HG03095 (cell line): ENCODE data around the gene FNBP1.
"Not testable (repeated sequence)": the region's sequence is repeated elsewhere in the genome, so short reads cannot be mapped to it uniquely, and the experiment has no call there.

Experiments
- ATAC-seq: cut with Tn5 transposase; IDR thresholded peaks from one replicate; pipeline ENCODE4 v1.9.1; 2021; ENCODE audit warnings: moderate library complexity; ENCODE audit not compliant: unreplicated experiment

Gene FNBP1

GRCh38 chr9:129895376-129896268 is 147.4 kb downstream of the FNBP1 start:
- no peak for ATAC-seq

GRCh38 chr9:129894120-129894823 is 148.7 kb downstream of the FNBP1 start:
- ATAC-seq, result no peak

- ATAC-seq, result no peak
These were observed 151.4 kb downstream of the FNBP1 start for GRCh38 chr9:129891569-129891968.

GRCh38 chr9:129890718-129891299 is 152.2 kb downstream of the FNBP1 start:
- ATAC-seq, result not testable (repeated sequence)

GRCh38 chr9:129889941-129890717 is 152.9 kb downstream of the FNBP1 start:
- no peak for ATAC-seq

GRCh38 chr9:129889122-129889940 is 153.7 kb downstream of the FNBP1 start:
- ATAC-seq, result no peak

- ATAC-seq, result peak; percentile 49
These were observed 154.5 kb downstream of the FNBP1 start for GRCh38 chr9:129888293-129889121.

GRCh38 chr9:129887334-129888292 is 155.4 kb downstream of the FNBP1 start:
- no peak for ATAC-seq

GRCh38 chr9:129886226-129887174 is 156.5 kb downstream of the FNBP1 start:
- ATAC-seq, result no peak

GRCh38 chr9:129885670-129886106 is 157.3 kb downstream of the FNBP1 start:
- ATAC-seq, result peak; percentile 23

GRCh38 chr9:129885018-129885669 is 157.8 kb downstream of the FNBP1 start:
- no peak for ATAC-seq

- ATAC-seq, result peak; percentile 40
These were observed 158.6 kb downstream of the FNBP1 start for GRCh38 chr9:129884220-129885017.

- ATAC-seq, result no peak
These were observed 161.3 kb downstream of the FNBP1 start for GRCh38 chr9:129881547-129882324.

GRCh38 chr9:129880654-129881546 is 162.1 kb downstream of the FNBP1 start:
- no peak for ATAC-seq
